HT1080 (cell line): ENCODE results near the gene IQCB1. TPM values are rescaled to one million over a fixed set of nuclear protein-coding genes. Genes with fewer than 3 reads are reported as not detected.
"Not testable (repeated sequence)": the region's sequence is repeated elsewhere in the genome, so short reads cannot be mapped to it uniquely, and the experiment has no call there.

Experiments used
- DNase-seq: peaks from one replicate; pipeline ENCODE4 v3.0.0-alpha.2; 2015; ENCODE audit warnings: low read depth
- polyA plus RNA-seq, 2 experiments: library from polyadenylated mRNA; depleted of rRNA; stranded (reverse); fragments of >200 nt; gene quantifications; 2 replicates each; pipeline ENCODE4 v1.2.3, GENCODE V29; 2015
- total RNA-seq: library from RNA; depleted of rRNA; stranded (reverse); fragments of >200 nt; shearing (Covaris generic); gene quantifications from 2 replicates; pipeline ENCODE4 v1.2.3, GENCODE V29; 2014; rRNA removed

IQCB1 gene, protein sequence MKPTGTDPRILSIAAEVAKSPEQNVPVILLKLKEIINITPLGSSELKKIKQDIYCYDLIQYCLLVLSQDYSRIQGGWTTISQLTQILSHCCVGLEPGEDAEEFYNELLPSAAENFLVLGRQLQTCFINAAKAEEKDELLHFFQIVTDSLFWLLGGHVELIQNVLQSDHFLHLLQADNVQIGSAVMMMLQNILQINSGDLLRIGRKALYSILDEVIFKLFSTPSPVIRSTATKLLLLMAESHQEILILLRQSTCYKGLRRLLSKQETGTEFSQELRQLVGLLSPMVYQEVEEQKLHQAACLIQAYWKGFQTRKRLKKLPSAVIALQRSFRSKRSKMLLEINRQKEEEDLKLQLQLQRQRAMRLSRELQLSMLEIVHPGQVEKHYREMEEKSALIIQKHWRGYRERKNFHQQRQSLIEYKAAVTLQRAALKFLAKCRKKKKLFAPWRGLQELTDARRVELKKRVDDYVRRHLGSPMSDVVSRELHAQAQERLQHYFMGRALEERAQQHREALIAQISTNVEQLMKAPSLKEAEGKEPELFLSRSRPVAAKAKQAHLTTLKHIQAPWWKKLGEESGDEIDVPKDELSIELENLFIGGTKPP
- 28.8 and 33.2 TPM in 2 replicates for total RNA-seq
- polyA plus RNA-seq (2015; cell fraction: cytosol; rRNA removed) = 33.3 and 34.8 TPM in 2 replicates
- 83.3 and 90.3 TPM in 2 replicates for polyA plus RNA-seq (2015; cell fraction: nucleus; rRNA removed)

- peak; percentile 96 for DNase-seq
Observed at GRCh38 chr3:121834671-121835464, at the start of gene IQCB1, which contains the start of gene EAF2. IQCB1 (minus strand) TSS chr3:121835060; CDS start chr3:121828960, 6,100 bp downstream. EAF2 (plus strand) TSS chr3:121835209; CDS start chr3:121835286, 77 bp downstream.

DNA sequence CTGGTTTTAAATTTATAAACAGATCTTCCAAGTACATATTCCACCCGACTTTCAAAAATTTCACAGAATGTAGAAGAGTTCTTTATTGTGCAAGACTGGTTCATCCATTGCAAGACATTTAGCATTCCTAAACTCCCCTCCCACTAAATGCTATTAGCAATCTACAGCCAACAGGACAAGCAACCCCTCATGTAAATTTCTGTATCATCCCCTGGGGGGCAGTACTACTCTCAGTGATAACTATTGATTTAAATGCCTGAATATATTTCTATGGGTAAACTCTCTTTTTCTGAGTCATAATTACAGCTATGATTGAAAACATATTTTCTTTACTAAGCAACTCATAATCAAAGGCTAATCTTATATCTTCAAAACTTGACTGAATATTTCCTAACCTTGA is 48.6 kb upstream of the IQCB1 start:
- peak; percentile 27 for DNase-seq

GRCh38 chr3:121878411-121878810 is 43.6 kb upstream of the IQCB1 start:
- no peak for DNase-seq

DNA sequence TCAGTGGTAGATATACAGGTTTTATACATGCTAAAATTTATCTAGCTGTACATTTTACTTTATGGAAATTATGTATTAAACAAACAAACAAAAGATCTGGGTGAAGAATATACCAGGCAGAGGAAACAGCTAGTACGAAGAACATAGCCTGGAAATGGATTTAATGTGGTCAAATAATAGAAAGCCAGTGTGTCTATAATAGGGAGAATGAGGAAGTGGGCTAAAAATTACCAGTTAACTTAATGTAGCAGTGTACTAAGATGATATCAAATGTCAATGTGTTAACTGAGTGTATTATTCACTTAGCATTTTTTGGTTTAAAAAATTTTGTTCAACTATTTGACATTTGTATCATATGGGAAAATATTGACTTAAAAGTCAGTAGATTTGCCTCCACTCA is 36.6 kb upstream of the IQCB1 start:
- no peak for DNase-seq

GRCh38 chr3:121870717-121871116 is 35.9 kb upstream of the IQCB1 start:
- no peak for DNase-seq

DNA sequence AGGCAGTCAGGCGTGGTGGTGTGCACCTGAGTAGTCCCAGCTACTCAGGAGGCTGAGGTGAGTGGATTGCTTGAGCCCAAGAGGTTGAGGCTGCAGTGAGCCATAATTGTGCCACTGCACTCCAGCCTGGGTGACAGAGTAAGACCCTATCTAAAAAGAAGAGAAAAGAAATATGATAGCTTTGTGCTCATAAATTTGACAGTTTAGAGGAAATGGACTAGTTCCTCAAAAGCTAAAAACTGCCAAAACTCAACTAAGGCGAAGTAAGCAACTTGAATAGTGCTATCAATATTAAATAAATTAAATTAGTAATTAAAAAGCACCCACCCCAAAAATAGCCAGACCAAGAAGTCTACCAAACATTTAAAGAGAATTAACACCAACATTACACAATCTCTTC is 34.9 kb upstream of the IQCB1 start:
- DNase-seq = no peak

- DNase-seq = no peak
Observed at GRCh38 chr3:121863801-121864200, 28.9 kb upstream of the IQCB1 start.

DNA sequence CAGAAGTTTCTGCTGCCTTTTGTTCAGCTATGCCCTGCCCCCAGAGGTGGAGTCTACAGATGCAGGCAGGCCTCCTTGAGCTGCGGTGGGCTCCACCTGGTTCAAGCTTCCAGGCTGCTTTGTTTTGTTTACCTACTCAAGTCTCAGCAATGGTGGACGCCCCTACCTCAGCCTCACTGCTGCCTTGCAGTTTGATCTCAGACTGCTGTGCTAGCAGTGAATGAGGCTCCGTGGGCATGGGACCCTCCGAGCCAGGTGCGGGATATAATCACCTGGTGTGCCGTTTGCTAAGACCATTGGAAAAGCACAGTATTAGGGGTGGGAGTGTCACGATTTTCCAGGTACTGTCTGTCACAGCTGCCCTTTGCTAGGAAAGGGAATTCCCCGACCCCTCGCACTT is 28.4 kb upstream of the IQCB1 start:
- not testable (repeated sequence) for DNase-seq

GRCh38 chr3:121857778-121858177 is 22.9 kb upstream of the IQCB1 start:
- DNase-seq = not testable (repeated sequence)

DNA sequence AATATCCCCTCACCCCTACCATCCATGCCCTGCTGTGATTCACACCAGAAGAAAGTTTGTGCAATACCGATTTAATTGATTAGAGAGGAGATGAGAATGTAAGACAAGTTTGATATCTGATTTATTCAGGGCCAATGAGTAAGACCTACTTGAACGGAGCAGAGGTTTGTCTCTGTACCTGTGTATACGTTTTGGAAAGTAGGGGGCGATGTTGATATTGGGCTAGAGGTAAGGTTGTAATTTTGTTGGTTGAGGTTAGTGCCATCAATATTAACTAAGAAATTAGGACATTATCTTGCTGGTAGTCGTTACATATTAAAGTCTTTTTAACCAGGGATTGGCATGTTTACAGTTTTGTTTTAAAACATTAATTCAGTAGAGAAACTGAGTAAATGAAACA is 20.7 kb upstream of the IQCB1 start:
- peak; percentile 15 for DNase-seq

GRCh38 chr3:121852256-121852655 is 17.4 kb upstream of the IQCB1 start:
- DNase-seq = no peak

DNA sequence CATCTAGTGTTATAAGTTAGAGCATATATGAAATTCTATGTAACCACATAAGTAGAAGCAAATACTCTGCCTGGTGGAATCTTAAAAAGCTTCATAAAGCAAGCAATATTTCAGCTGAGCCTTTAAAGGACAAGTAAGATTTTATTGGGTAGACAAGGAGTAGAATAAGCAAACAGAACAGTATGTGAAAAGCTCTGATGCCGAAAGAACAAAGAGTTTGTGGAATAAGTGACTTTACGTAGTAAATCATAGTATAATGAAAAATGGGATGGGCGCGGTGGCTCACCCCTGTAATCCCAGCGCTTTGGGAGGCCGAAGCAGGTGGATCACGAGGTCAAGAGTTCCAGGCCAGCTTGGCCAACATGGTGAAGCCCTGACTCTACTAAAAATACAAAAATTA is 10.0 kb upstream of the IQCB1 start:
- no peak for DNase-seq

GRCh38 chr3:121839962-121840361 is 5.1 kb upstream of the IQCB1 start:
- DNase-seq = no peak

- no peak for DNase-seq
Observed at GRCh38 chr3:121836481-121836880, 1.6 kb upstream of the IQCB1 start.

DNA sequence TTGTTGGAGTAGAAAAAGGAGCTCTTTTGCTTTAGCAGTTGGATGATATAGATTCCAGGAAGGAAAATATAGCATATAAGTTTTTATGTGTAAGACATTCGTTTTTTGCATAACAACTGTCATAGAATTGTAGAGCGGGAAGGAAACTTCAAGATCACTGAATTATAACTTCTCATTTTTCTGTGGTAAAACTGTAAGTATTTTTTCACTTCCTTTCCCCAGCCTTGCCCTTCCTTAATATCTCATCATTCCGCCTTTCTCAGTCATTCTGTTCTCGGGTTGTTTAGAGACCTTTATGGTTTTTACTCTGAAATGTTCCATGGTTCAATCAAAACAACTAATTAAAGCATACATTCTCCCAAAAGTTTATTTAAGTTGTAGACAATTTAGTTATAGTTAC is 1.2 kb upstream of the IQCB1 start:
- no peak for DNase-seq

GRCh38 chr3:121835465-121835801 is 573 bp upstream of the IQCB1 start:
- DNase-seq = peak; percentile 23

GRCh38 chr3:121834157-121834670 is 646 bp downstream of the IQCB1 start:
- no peak for DNase-seq

DNA sequence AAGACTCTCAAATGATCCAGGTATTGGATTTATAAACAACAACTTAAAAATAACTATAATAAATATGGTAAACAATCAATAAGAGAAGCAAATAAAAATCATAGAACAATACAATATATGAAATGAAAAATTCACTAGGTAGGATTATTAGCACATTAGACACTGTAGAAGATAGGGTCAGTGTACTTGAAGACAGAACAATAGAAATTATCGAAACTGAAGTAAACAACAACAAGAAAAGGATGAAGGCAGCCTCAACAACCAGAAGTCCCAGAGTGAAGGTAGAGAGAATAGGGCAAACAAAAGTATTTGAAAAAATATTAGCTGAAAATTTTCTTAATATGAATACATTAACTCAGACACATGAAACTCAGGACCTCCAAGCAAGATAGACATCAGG is 11.9 kb downstream of the IQCB1 start:
- DNase-seq = no peak

GRCh38 chr3:121821421-121822199 is 13.2 kb downstream of the IQCB1 start:
- DNase-seq = no peak

DNA sequence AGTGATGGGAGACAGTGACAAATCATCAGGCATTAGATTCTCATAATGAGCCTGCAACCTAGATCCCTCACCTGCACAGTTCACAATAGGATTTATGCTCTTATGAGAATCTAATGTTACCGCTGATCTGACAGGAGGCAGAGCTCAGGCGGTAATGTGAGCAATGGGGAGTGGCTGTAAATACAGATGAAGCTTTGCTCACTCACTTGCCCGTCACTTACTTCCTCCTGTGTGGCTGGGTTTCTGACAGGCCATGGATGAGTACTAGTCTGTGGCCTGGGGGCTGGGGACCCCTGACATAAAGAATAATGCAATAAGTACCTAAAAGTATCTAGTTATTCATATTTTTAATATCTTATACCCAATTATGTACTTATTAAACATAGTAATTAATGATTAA is 15.6 kb downstream of the IQCB1 start:
- DNase-seq = no peak

DNA sequence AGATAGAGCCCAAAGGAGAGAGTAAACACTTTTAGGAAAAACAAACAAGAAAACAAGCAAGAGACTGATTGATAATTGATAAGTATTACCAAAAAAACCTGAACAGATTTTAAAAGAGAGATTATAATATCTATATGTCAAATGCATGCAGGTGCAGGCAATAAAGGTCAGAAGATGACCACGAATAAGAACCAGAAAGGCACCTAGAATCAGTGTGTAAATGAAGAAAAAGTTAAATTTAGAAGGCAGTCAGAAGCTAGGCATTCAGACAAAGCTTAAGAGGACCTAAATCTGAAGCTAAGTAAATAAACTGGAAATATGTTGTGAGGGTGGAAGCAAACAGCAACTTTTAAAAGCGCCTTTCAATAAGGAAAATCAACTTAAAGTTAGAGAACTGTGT is 16.3 kb downstream of the IQCB1 start:
- no peak for DNase-seq
